Measurements from ENCODE around the gene DNAH3.
"Not testable (repeated sequence)": the region's sequence is repeated elsewhere in the genome, so short reads cannot be mapped to it uniquely, and the experiment has no call there.

Gene DNAH3

DNA sequence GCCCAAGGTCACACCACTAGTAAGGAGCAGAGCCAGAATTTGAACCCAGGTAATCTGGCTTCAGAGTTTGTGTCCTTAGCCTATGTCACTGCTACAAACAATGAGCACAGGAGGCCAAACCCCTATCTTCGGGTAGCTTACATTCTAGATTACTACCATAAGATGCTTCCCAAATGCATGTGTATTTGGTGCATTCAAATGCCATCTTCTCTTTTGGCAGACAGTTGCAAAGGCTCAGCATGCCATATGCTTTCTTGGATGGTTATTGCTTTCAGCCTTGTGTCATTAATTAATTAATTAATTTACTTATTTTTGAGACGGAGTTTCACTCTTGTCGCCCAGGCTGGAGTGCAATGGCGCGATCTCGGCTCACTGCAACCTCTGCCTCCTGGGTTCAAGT is 80.7 kb downstream of the DNAH3 start:
- no peak for DNase-seq

DNA sequence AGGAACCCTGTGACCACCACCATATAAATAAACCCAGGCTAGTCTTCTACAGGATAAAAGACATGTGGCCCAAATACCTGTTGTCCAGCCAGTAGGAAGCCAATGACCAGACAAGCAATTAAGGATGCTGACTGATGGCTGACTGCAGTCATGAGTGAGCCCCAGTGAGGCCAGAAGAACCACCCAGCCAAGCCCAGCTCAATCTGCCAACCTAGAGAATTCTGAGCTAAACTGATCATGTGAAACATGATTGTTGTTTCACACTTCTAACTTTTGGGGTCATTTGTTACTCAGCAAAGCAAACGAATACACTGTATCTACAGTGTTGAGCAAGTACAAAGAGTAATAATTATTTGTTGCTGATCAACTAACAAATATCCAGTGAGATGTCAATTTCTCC is 86.4 kb downstream of the DNAH3 start:
- DNase-seq, result no peak

DNA sequence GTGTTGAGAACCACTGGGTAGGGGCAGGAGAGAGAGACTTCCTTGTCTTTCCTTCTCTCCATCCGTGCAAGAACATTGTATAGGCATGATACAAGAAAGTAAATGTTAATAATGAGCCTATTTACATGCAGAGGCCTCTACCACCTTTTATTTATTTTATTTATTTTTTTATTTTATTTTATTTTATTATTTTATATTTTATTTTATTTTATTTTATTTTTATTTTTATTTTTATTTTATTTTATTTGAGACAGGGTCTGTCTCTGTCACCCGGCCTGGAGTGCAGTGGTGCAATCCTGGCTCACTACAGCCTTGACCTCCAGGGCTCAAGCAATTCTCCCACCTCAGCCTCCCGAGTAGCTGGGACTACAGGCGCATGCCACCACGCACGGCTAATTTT is 87.3 kb downstream of the DNAH3 start:
- DNase-seq, result not testable (repeated sequence)

DNA sequence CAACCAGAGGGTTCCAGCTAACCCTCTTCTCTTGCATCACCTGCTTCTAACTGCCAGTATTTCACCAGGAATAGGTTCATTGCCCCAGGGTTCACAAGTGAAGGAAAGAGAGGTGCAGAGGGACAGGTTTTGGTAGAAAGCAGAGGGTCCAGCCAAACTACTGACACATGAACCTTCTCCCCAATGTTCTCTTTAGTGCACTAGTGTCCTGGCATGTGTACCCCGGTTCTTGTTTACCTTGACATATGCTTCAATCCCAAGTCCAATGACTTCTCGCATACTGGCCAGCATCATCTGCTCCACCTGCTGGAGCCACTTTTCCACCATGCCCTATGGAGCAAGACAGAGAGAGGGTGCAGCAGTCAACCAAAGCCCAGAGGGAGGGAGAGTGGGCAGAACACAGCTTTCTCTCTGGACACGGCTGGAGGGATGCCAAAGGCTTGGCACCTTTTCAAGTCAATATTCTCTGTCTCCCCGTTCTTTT is 90.6 kb downstream of the DNAH3 start:
- no peak for DNase-seq

DNA sequence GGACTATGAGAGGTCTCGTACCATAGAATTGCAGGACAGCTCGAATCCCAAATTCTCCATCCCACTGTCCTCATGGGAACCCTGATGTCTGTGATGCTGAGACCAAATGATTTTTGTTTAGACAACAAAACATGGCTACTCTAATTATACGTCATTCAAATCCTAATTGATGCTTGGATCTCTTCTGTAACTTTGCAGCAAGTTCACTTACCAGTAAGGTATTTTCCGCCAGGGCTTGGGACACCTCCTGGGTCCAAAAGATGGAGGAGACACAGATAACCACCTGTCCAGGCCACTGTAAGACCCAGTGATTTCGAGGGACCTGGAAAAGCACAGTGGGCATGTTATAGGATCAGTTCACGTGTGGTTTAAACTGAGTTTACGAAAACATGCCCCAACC is 92.8 kb downstream of the DNAH3 start:
- no peak for DNase-seq

DNA sequence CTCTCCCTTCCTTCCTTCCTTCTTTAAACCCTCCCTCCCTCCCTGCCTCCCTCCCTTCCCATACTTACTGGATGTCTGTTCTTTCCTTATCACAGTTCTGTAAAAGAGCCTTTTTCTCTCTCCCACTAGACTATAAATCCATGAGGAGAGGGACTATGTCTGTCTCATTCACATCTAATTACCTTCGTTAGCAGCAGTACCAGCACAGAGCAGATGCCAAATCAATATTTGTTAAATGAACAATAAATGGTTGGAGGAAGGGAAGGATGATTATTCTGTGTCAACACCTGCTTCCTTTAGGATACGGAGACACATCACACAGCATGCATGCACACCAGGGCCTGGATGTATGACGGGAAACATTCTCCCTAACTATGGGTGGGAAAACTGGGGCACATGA is 94.2 kb downstream of the DNAH3 start:
- no peak for DNase-seq

DNA sequence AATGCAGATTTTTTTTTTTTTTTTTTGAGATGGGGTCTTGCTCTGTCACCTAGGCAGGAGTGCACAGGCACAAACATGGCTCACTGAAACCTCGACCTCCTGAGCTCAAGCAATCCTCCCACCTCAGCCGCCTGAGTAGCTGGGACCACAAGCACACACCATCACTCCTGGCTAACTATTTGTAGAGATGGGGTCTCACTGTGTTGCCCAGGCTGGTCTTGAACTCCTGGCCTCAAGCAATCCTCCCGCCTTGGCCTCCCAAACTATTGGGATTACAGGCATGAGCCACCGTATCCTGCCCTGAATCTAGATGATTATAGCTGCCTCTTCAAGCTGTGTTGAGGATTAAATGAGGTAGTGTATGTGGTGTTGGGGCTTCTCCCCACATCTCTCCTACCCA is 94.9 kb downstream of the DNAH3 start:
- DNase-seq, result not testable (repeated sequence)

DNA sequence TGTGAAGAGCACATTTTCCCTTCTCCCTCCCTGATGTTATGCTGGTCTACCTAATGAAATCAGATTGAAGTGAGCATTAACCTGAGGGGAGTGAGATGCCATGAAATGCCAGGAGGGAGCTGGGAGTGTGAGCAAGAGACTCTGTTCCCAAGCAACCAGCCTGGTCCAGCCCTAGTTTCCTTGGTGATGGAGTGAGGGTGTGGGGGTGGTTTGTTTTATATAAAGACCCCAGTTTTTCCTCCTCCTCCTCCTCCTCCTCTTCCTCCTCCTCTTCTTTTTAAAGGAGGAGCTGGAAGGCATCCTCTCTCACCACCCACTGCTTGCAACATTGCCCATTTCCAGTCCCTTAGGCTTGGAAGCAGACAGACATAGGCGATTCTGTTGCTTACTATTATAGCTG is 97.1 kb downstream of the DNAH3 start:
- DNase-seq, result no peak

DNA sequence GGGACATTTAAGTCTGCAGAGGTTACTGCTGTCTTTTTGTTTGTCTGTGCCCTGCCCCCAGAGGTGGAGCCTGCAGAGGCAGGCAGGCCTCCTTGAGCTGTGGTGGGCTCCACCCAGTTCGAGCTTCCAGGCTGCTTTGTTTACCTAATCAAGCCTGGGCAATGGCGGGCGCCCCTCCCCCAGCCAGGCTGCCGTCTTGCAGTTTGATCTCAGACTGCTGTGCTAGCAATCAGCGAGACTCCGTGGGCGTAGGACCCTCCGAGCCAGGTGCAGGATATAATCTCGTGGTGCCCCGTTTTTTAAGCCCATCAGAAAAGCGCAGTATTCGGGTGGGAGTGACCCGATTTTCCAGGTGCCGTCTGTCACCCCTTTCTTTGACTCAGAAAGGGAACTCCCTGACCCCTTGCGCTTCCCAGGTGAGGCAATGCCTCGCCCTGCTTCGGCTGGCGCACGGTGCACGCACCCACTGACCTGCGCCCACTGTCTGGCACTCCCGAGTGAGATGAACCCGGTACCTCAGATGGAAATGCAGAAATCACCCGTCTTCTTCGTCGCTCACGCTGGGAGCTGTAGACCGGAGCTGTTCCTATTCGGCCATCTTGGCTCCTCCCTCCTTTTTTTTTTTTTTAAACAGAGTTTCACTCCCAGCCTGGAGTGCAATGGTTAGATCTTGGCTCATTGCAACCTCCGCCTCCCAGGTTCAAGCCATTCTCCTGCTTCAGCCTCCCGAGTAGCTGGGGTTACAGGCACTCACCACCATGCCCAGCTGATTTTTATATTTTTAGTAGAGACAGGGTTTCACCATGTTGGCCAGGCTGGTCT is 102.3 kb downstream of the DNAH3 start:
- not testable (repeated sequence) for DNase-seq

DNA sequence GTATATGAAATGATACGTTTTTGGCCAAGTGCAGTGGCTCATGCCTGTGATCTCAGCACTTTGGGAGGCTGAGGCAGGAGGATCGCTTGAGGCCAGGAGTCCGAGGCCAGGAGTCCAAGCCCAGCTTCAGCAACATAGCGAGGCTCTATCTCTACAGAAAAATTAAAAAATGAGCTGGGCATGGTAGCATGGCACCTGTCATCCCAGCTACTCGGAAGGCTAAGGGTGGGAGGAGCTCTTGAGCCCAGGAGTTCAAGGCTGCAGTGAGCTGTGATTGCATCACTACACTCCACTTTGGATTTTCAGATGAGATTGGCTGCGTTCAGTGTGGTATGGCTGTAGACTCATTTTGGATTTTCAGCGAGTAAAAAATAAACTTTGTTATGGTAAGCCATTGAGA is 112.4 kb downstream of the DNAH3 start:
- DNase-seq, result no peak

DNA sequence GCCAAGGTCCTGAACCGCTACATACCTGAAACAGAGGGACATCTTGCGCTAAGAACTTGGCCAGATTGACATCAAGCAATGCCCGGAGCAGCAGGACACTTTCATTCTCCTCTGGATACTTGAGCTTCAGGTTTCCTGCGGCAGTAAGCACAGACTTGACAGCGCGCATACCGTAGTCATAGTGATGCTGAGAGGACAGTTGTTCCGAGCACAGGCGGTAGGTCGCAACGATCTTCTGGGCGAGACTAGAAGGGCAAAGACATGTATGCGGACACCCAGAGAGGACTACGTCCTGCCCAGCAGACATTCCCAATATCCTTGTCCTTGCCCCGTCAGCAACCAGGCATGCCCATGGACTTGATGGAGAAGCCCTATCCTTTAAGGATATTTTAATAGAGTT is 112.9 kb downstream of the DNAH3 start:
- DNase-seq, result no peak

DNA sequence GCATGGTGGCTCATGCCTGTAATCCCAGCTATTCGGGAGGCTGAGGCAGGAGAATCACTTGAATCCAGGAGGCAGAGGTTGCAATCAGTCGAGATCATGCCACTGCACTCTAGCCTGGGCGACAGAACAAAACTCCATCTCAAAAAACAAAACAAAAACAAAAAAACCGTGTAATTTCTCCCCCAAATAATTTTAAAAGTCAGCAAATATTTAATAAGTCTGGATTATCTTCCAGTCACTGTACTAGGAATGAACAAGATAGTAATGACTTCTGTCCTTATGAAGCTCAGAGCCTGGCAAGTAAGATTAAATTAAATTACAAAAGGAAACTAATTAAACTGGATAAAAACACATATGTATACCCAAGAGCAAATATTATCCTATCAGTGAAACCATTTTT is 113.5 kb downstream of the DNAH3 start:
- DNase-seq, result no peak

DNA sequence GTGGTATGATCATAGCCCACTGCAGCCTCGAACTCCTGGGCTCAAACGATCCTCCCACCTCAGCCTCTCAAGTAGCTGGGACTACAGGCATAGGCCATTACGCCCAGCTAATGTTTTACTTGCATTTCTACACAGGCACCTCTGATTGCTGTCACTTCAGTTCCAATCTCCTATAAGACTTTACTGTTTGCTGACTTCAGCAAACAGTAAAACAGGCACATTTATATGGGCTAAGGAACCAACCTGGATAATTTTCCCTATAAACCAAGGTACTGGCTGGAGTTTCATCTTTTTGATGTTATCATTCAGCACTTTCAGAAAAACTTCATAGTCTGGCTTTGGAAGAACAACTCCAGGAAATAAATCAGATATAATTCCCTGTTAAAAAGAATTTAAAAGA is 114.2 kb downstream of the DNAH3 start:
- no peak for DNase-seq

DNA sequence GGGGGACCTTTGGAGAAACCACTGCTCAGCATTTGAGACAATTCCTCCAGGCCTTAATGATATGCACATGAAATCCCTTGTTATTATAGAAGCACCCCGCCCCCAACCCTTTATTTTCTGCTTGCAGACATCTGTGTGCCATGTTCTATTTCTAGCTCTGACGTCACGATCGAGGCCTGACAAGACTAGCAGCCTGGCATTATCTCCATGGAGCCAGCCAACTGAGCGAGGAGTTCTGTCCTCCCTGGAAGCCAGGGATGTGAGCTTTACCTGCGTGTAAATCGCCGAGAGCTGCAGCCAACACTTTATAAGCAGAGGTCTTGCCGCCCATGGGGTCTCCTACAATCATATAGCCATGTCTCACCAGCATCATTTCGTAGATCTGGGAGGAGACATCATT is 116.9 kb downstream of the DNAH3 start:
- no peak for DNase-seq

DNA sequence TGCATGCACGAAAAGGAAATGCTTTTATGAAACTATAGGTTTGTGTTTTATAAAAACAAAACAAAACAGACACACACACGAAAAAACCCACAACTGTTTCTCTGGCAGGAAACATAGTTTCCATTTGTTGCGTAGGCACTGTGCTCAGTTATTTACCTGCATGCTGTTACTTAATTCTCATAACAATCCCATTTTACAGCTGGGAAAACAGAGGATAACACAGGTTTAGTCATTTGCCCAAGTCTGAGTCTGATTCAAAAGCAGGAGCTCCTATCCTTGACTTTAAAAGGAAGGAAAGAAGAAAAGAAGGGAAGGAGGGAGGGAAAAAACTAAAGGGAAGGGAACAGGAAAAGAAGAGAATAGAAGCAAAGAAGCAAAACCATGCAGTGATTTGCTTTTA is 117.4 kb downstream of the DNAH3 start:
- DNase-seq, result no peak

DNA sequence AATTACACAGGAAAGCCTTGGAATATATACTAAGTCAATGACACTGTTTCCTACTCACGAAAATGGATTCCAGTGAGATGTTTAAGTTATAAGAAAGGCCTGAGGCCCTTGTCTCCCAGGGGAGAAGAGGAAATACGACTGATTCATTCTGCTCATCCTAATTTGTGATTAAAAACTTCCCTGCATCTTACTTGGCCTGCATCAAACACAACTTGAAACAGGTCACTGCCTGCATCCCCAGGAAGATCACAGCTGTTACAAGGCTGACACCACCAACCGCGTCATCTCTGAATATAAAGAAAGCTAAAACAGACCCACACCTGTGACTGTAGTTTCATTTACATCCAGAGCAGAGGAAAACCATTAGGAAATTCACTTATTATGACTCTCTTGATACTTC is 121.9 kb downstream of the DNAH3 start:
- DNase-seq, result no peak

DNA sequence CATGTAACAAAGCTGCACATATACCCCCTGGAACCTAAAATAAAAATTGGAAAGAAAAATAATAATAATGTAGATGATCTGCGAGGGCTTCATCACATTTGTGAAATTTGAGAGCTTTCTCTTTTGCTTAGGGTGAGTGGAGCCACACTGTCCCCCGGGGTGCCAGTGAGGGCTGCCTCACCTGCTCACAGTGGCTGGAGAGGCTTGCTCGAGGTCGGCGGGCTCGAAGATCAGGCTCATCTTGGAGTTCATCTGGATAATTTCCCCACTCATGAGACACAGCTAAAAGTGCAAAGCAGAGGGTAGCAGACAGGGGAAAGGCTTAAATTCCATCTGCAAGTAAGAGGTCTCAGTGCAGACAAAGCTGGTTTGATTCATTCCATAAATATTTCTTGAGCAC is 123.8 kb downstream of the DNAH3 start:
- no peak for DNase-seq

DNA sequence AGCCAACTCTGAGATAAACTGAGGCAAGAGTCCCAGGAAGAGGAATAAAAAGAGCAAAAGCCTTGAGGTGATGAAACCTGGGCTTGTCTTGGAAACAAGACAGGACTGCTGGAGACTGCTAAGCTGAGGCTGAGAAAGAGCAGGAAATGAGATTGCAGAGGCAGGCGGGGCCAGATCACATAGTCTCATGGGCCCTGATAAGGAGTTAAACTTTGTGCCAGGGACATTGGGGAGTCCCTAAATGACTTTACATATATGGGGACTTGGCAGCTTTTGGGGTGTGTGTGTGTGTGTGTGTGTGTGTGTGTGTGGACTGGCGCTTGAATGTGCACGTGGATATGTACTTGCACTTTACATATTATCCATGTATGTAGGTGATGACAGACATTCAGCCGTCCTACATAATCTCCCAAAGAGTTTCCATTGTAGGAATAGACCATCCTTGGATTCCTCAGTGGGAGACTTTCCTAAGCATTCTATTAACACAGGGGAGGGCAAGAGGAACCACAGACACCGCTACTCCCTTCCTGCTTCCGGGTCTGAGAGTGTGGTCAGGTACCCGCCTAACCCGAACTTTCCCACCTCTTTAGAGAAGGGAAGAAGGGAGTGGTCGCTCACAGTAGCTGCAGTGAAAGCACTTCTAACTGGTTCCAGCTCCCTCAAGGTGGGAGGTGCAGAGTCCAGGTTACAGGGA is 127.0 kb downstream of the DNAH3 start:
- DNase-seq, result peak in 1 of 5 donors; percentile 9

DNA sequence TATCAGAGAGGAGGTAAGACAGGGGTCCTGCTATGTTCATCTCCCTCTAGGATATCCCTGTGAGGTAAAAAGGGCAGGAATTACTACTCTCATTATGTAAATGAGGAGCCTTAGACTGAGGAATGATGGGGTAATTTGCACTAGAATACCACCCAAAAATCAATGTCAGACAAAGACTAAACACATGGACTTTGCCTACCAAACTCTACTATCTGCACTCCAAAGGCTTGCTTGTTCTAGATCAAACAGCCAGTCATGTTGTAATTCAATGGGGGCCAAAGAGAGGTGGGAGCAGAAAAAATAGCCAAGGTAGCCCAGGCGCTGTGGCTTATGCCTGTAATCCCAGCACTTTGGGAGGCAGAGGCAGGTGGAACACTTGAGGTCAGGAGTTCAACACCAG is 129.3 kb downstream of the DNAH3 start:
- DNase-seq, result no peak

DNA sequence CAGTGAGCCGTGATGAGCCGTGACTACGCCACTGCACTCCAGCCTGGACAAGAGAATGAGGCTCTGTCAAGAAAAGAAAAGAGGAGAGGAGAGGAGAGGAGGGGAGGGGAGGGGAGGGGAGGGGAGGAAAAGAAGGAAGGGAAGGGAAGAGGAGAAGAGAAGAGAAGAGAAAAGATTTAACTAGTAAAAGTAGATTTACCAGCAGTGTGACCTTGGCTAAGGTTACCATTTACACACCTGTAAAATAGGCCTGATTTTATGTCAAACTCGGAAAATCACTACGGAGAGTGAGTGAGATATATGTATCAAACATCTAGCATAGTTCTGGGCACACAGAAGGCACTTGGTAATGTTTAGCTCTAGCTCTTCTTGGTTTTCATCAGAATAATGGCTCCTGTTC is 140.8 kb downstream of the DNAH3 start:
- DNase-seq, result no peak

DNA sequence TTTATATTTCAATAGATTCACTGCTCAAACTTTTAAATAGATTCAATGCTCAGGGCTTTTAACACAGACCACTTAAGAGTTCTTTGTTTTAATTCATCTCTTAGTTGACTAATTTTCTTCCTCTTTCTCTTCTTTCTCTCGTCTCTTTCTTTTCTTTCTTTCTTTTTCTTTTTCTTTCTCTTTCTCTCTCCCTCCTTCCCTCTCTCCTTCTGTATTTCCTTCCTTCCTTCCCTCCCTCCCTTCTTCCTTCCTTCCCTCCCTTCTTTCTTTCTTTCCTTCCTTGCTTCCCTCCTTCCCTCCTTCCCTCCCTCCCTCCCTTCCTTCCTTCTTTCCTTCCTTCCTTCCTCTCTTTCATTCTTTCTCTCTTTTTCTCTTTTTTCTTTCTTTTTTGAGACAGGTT is 145.6 kb downstream of the DNAH3 start:
- no peak for DNase-seq

DNA sequence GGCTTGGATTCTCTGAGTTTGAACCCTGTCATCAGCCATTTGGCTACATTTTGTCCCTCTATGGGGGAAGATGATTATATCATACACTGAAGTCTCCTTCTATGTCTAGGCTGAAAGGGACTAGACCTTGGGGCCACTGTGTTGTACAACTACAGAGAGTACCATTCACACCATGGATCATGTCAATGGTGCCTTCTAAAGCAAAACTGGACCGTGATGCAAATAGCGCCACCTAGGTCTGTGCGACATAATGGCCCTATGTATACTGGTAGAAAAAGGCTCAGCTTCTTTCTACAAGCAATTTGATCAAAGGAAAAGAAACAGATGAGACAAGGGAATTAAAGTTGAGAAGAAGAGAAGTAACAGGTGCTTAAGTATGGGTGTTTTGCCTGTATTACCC is 149.4 kb downstream of the DNAH3 start:
- peak in 1 of 5 donors; percentile 32 for DNase-seq

DNA sequence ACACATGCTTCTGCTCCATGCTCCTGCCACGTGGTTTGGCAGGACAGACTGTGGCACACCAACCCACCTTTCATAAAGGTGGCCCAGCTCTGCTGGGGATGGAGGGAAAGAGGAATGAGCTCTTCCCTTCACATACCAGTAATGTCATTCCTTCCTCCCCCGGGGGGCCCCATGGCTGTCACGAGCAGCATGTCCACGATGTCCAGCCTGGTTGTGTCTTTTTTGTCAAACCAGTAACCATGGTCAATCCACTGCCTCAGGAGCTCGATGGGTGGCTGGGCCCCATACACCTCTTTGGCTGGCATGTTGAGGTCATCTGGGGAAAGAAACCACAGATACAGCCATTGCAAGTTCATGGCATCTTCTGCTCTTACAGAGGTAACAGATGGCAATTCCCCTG is 153.5 kb downstream of the DNAH3 start:
- DNase-seq, result no peak

DNA sequence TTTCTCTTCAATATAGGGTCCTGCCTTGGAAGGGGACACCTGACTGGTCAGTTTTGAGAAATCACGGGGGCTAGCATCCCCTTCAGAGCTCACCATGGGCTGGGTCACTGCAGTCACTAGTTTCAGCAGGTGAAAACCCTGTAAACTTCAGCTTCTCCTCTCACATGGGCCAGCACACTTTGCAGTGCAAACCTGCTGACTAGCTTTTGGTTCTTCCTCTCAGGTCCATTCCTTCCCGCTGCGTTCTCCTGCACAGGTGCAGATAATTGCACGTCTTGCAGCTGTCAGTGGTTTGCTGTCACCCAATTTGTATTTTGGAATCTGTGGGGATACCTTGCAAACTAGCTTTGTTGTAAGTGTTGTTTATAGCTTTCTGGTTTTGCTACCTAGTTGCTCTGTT is 154.9 kb downstream of the DNAH3 start:
- DNase-seq, result no peak
